ENCODE results near the gene ZNF536.

ZNF536 gene

GRCh38 chr19:30556230-30556711, 184.1 kb downstream of the ZNF536 start:
- no peak for DNase-seq
- in situ Hi-C loops (cut with HindIII; ENCODE audit: low pct_ligation_motif_present, low pct_unique_long_range_greater_than_20kb, low sequenced_read_pairs), result no loop called here

GRCh38 chr19:30557212-30557611, 185.0 kb downstream of the ZNF536 start:
- DNase-seq, result no peak
- in situ Hi-C loops (cut with HindIII; ENCODE audit: low pct_ligation_motif_present, low pct_unique_long_range_greater_than_20kb, low sequenced_read_pairs), result no loop called here

GRCh38 chr19:30557927-30558557, 185.9 kb downstream of the ZNF536 start:
- DNase-seq, result no peak
- in situ Hi-C loops (cut with HindIII; ENCODE audit: low pct_ligation_motif_present, low pct_unique_long_range_greater_than_20kb, low sequenced_read_pairs), result no loop called here

GRCh38 chr19:30558793-30559192, 186.6 kb downstream of the ZNF536 start:
- no peak for DNase-seq
- in situ Hi-C loops (cut with HindIII; ENCODE audit: low pct_ligation_motif_present, low pct_unique_long_range_greater_than_20kb, low sequenced_read_pairs), result no loop called here

GRCh38 chr19:30559446-30559845, 187.3 kb downstream of the ZNF536 start:
- in situ Hi-C loops (cut with HindIII; ENCODE audit: low pct_ligation_motif_present, low pct_unique_long_range_greater_than_20kb, low sequenced_read_pairs), result no loop called here
- DNase-seq, result no peak

- DNase-seq, result no peak
- in situ Hi-C loops (cut with HindIII; ENCODE audit: low pct_ligation_motif_present, low pct_unique_long_range_greater_than_20kb, low sequenced_read_pairs), result no loop called here
Observed at GRCh38 chr19:30562981-30563380, 190.8 kb downstream of the ZNF536 start.

- no peak for DNase-seq
- in situ Hi-C loops (cut with HindIII; ENCODE audit: low pct_ligation_motif_present, low pct_unique_long_range_greater_than_20kb, low sequenced_read_pairs), result no loop called here
Observed at GRCh38 chr19:30563691-30564090, 191.5 kb downstream of the ZNF536 start.

GRCh38 chr19:30564551-30565011, 192.4 kb downstream of the ZNF536 start:
- DNase-seq, result no peak
- in situ Hi-C loops (cut with HindIII; ENCODE audit: low pct_ligation_motif_present, low pct_unique_long_range_greater_than_20kb, low sequenced_read_pairs), result no loop called here

- no peak for DNase-seq
- in situ Hi-C loops (cut with HindIII; ENCODE audit: low pct_ligation_motif_present, low pct_unique_long_range_greater_than_20kb, low sequenced_read_pairs), result no loop called here
Observed at GRCh38 chr19:30565636-30566035, 193.5 kb downstream of the ZNF536 start.

GRCh38 chr19:30566681-30567420, 194.7 kb downstream of the ZNF536 start:
- in situ Hi-C loops (cut with HindIII; ENCODE audit: low pct_ligation_motif_present, low pct_unique_long_range_greater_than_20kb, low sequenced_read_pairs), result no loop called here
- DNase-seq, result no peak

- no peak for DNase-seq
- in situ Hi-C loops (cut with HindIII; ENCODE audit: low pct_ligation_motif_present, low pct_unique_long_range_greater_than_20kb, low sequenced_read_pairs), result no loop called here
Observed at GRCh38 chr19:30567536-30568232, 195.5 kb downstream of the ZNF536 start.

- DNase-seq, result no peak
- in situ Hi-C loops (cut with HindIII; ENCODE audit: low pct_ligation_motif_present, low pct_unique_long_range_greater_than_20kb, low sequenced_read_pairs), result no loop called here
Observed at GRCh38 chr19:30570194-30570593, 198.0 kb downstream of the ZNF536 start.

GRCh38 chr19:30577551-30578105, 205.4 kb downstream of the ZNF536 start:
- DNase-seq, result no peak
- in situ Hi-C loops (cut with HindIII; ENCODE audit: low pct_ligation_motif_present, low pct_unique_long_range_greater_than_20kb, low sequenced_read_pairs), result no loop called here

- no peak for DNase-seq
- in situ Hi-C loops (cut with HindIII; ENCODE audit: low pct_ligation_motif_present, low pct_unique_long_range_greater_than_20kb, low sequenced_read_pairs), result no loop called here
Observed at GRCh38 chr19:30579419-30579818, 207.2 kb downstream of the ZNF536 start.

- no peak for DNase-seq
- in situ Hi-C loops (cut with HindIII; ENCODE audit: low pct_ligation_motif_present, low pct_unique_long_range_greater_than_20kb, low sequenced_read_pairs), result no loop called here
Observed at GRCh38 chr19:30580673-30581072, 208.5 kb downstream of the ZNF536 start.

GRCh38 chr19:30584090-30584489, 211.9 kb downstream of the ZNF536 start:
- DNase-seq, result no peak
- in situ Hi-C loops (cut with HindIII; ENCODE audit: low pct_ligation_motif_present, low pct_unique_long_range_greater_than_20kb, low sequenced_read_pairs), result no loop called here

- no peak for DNase-seq
- in situ Hi-C loops (cut with HindIII; ENCODE audit: low pct_ligation_motif_present, low pct_unique_long_range_greater_than_20kb, low sequenced_read_pairs), result no loop called here
Observed at GRCh38 chr19:30587869-30588268, 215.7 kb downstream of the ZNF536 start.

GRCh38 chr19:30590596-30591229, 218.5 kb downstream of the ZNF536 start:
- no peak for DNase-seq
- in situ Hi-C loops (cut with HindIII; ENCODE audit: low pct_ligation_motif_present, low pct_unique_long_range_greater_than_20kb, low sequenced_read_pairs), result no loop called here

- in situ Hi-C loops (cut with HindIII; ENCODE audit: low pct_ligation_motif_present, low pct_unique_long_range_greater_than_20kb, low sequenced_read_pairs), result no loop called here
- DNase-seq, result no peak
Observed at GRCh38 chr19:30593356-30593755, 221.2 kb downstream of the ZNF536 start.
